Measurements from ENCODE around the gene SNX27. TPM values are rescaled to one million over a fixed set of nuclear protein-coding genes. Genes with fewer than 3 reads are reported as not detected.

The SNX27 gene
- total and polyA plus RNA-seq, 4 donors, result 4.3 to 19.7 (median 10.5) TPM

- Histone ChIP-seq H3K36me3 (ENCODE audit: control insufficient read depth in 4 of 4, insufficient read depth in 3 of 4, low read depth in 1 of 4, low read length in 3 of 4) (no peaks in the 10 kb centered on the region), H3K27me3 (ENCODE audit: control insufficient read depth in 4 of 4, insufficient read depth in 4 of 4, low read length in 3 of 4) (peaks cover 0 to 4% (median 0%) of the 10 kb centered on the region in 4 donors), H3K9ac (ENCODE audit: low read depth in 1 of 2, low read length in 2 of 2) (no peak overlapping the region), H3K4me1 (ENCODE audit: control insufficient read depth in 4 of 4, insufficient read depth in 4 of 4, low read length in 3 of 4) (peaks cover 0 to 7% (median under 1%) of the 10 kb centered on the region in 4 donors), H3K9me3 (ENCODE audit: control insufficient read depth in 4 of 4, low read length in 3 of 4) (no peaks in the 10 kb centered on the region), H3K4me3 (ENCODE audit: low read depth in 1 of 3, low read length in 3 of 3) (no peak overlapping the region), H3K27ac (ENCODE audit: low read depth in 1 of 2, low read length in 2 of 2) (no peak overlapping the region)
- DNase-seq (ENCODE audit: low spot score), result no peak
- no peak for TF ChIP-seq EGR1 (IDR thresholded peaks at IDR 0.05; ENCODE audit: low read depth in 2 of 2)
- TF ChIP-seq MAX (IDR thresholded peaks at IDR 0.05), result no peak
- no peak for TF ChIP-seq ATF3 (IDR thresholded peaks at IDR 0.05)
- TF ChIP-seq FOXA2 (IDR thresholded peaks at IDR 0.05), result no peak
- 68% methylated on average over 2 of the region's 2 CpGs for WGBS
Measured at GRCh38 chr1:151713044-151713443, 101.2 kb downstream of the SNX27 start.

- Histone ChIP-seq H3K9me3 (ENCODE audit: control insufficient read depth in 4 of 4, low read length in 3 of 4) (no peaks in the 10 kb centered on the region), H3K4me1 (ENCODE audit: control insufficient read depth in 4 of 4, insufficient read depth in 4 of 4, low read length in 3 of 4) (peaks cover 0 to 7% (median under 1%) of the 10 kb centered on the region in 4 donors), H3K27ac (ENCODE audit: low read depth in 1 of 2, low read length in 2 of 2) (no peak overlapping the region), H3K36me3 (ENCODE audit: control insufficient read depth in 4 of 4, insufficient read depth in 3 of 4, low read depth in 1 of 4, low read length in 3 of 4) (no peaks in the 10 kb centered on the region), H3K4me3 (ENCODE audit: low read depth in 1 of 3, low read length in 3 of 3) (no peak overlapping the region), H3K27me3 (ENCODE audit: control insufficient read depth in 4 of 4, insufficient read depth in 4 of 4, low read length in 3 of 4) (peaks cover 0 to 4% (median 0%) of the 10 kb centered on the region in 4 donors), H3K9ac (ENCODE audit: low read depth in 1 of 2, low read length in 2 of 2) (no peak overlapping the region)
- TF ChIP-seq HNF4A (conservative IDR thresholded peaks at IDR 0.05), result no peak
- no peak for TF ChIP-seq CTCF (IDR thresholded peaks at IDR 0.05; ENCODE audit: low read depth, low read length, missing input control)
- TF ChIP-seq GABPA (IDR thresholded peaks at IDR 0.05 in 1 of 2, conservative IDR thresholded peaks at IDR 0.05 in 1 of 2), result no peak
- TF ChIP-seq EGR1 (IDR thresholded peaks at IDR 0.05; ENCODE audit: low read depth in 2 of 2), result no peak
- TF ChIP-seq FOXA2 (IDR thresholded peaks at IDR 0.05), result no peak
- no peak for TF ChIP-seq ATF3 (IDR thresholded peaks at IDR 0.05)
- no peak for TF ChIP-seq YY1 (IDR thresholded peaks at IDR 0.05)
- WGBS, result 80% methylated on average over 2 of the region's 2 CpGs
- DNase-seq (ENCODE audit: low spot score), result no peak
Measured at GRCh38 chr1:151713874-151714273, 102.0 kb downstream of the SNX27 start.

GRCh38 chr1:151714820-151715725, 103.2 kb downstream of the SNX27 start:
- 83% methylated on average over 10 of the region's 10 CpGs for WGBS
- no peak for DNase-seq (ENCODE audit: low spot score)
- no peaks in the 10 kb centered on the region for H3K9me3 ChIP-seq (ENCODE audit: control insufficient read depth in 4 of 4, low read length in 3 of 4)
- H3K9ac ChIP-seq (ENCODE audit: low read depth in 1 of 2, low read length in 2 of 2), result no peak overlapping the region
- no peak overlapping the region for H3K4me3 ChIP-seq (ENCODE audit: low read depth in 1 of 3, low read length in 3 of 3)
- TF ChIP-seq JUND (IDR thresholded peaks at IDR 0.05) (no peak), CTCF (IDR thresholded peaks at IDR 0.05; ENCODE audit: low read depth, low read length, missing input control) (no peak), YY1 (IDR thresholded peaks at IDR 0.05) (no peak), RXRA (IDR thresholded peaks at IDR 0.05) (no peak)
- H3K36me3 ChIP-seq (ENCODE audit: control insufficient read depth in 4 of 4, insufficient read depth in 3 of 4, low read depth in 1 of 4, low read length in 3 of 4), result no peaks in the 10 kb centered on the region
- no peak overlapping the region for H3K27ac ChIP-seq (ENCODE audit: low read depth in 1 of 2, low read length in 2 of 2)
- peaks cover 0 to 4% (median 0%) of the 10 kb centered on the region in 4 donors for H3K27me3 ChIP-seq (ENCODE audit: control insufficient read depth in 4 of 4, insufficient read depth in 4 of 4, low read length in 3 of 4)
- H3K4me1 ChIP-seq (ENCODE audit: control insufficient read depth in 4 of 4, insufficient read depth in 4 of 4, low read length in 3 of 4), result peaks cover 0 to 9% (median 2%) of the 10 kb centered on the region in 4 donors
